ENCODE data around the gene FCRLB.
"Not testable (repeated sequence)": the region's sequence is repeated elsewhere in the genome, so short reads cannot be mapped to it uniquely, and the experiment has no call there.

FCRLB gene

GRCh38 chr1:161747801-161748200 is 26.5 kb downstream of the FCRLB start:
- no peak for DNase-seq

GRCh38 chr1:161749509-161750407 is 28.4 kb downstream of the FCRLB start, which contains the start of gene DUSP12:
Gene DUSP12, plus strand, starts transcription at chr1:161749786. Its CDS starts 16 bp downstream, at chr1:161749802.
- DNase-seq, result peak; percentile 91

- DNase-seq, result no peak
Measured at GRCh38 chr1:161763522-161764098, 42.3 kb downstream of the FCRLB start.

- DNase-seq, result peak; percentile 91
Measured at GRCh38 chr1:161766102-161766981, 45.0 kb downstream of the FCRLB start, which contains the start of gene ATF6. Gene ATF6, plus strand, starts transcription at chr1:161766320. Its CDS starts 41 bp downstream, at chr1:161766361.

- no peak for DNase-seq
Measured at GRCh38 chr1:161768461-161768860, 47.1 kb downstream of the FCRLB start.

- DNase-seq, result no peak
Measured at GRCh38 chr1:161768986-161769672, 47.8 kb downstream of the FCRLB start.

- not testable (repeated sequence) for DNase-seq
Measured at GRCh38 chr1:161769673-161770045, 48.3 kb downstream of the FCRLB start.

GRCh38 chr1:161770250-161770649 is 48.9 kb downstream of the FCRLB start:
- DNase-seq, result no peak

GRCh38 chr1:161771161-161771560 is 49.8 kb downstream of the FCRLB start:
- no peak for DNase-seq

- no peak for DNase-seq
Measured at GRCh38 chr1:161771973-161772372, 50.6 kb downstream of the FCRLB start.

GRCh38 chr1:161772397-161772796 is 51.1 kb downstream of the FCRLB start:
- peak; percentile 21 for DNase-seq

GRCh38 chr1:161773791-161774190 is 52.4 kb downstream of the FCRLB start:
- no peak for DNase-seq

GRCh38 chr1:161777261-161777660 is 55.9 kb downstream of the FCRLB start:
- DNase-seq, result no peak

Measured in midbrain (tissue), 1 donor.